Thymus (tissue), 11 donors: ENCODE measurements around the gene BTG1. TPM values are rescaled to one million over a fixed set of nuclear protein-coding genes. Genes with fewer than 3 reads are reported as not detected.

Experiments used
- DNase-seq, 9 donors: peaks; one replicate each; pipeline ENCODE4 v3.0.0-alpha.2; 2013; ENCODE audit warnings: low spot score in 9 of 9, low read depth in 6 of 9, missing footprints in 1 of 9
- H3K27ac ChIP-seq, 2 donors: one replicate each; pipeline ENCODE4 v1.5.1; 2013; ENCODE audit warnings: control low read depth in 1 of 2, low read depth in 1 of 2, low read length in 1 of 2, mild to moderate bottlenecking in 1 of 2, moderate library complexity in 1 of 2
- H3K27me3 ChIP-seq, 2 donors: one replicate each; pipeline ENCODE4 v1.5.1; 2013; ENCODE audit warnings: low read length in 1 of 2; ENCODE audit not compliant: control insufficient read depth in 2 of 2, insufficient read depth in 1 of 2
- H3K36me3 ChIP-seq, 2 donors: one replicate each; pipeline ENCODE4 v1.5.1; 2013; ENCODE audit warnings: low read length in 1 of 2, mild to moderate bottlenecking in 1 of 2, moderate library complexity in 1 of 2; ENCODE audit not compliant: control insufficient read depth in 2 of 2, insufficient read depth in 2 of 2
- H3K4me1 ChIP-seq, 2 donors: one replicate each; pipeline ENCODE4 v1.5.1; 2013; ENCODE audit warnings: low read length in 2 of 2; ENCODE audit not compliant: control insufficient read depth in 2 of 2, insufficient read depth in 2 of 2
- H3K4me3 ChIP-seq, 2 donors: one replicate each; pipeline ENCODE4 v1.5.1; 2013; ENCODE audit warnings: low read length in 2 of 2, control low read depth in 1 of 2, mild to moderate bottlenecking in 1 of 2
- H3K9me3 ChIP-seq, 2 donors: one replicate each; pipeline ENCODE4 v1.5.1; 2013; ENCODE audit warnings: low read length in 1 of 2, mild to moderate bottlenecking in 1 of 2; ENCODE audit not compliant: control insufficient read depth in 2 of 2, insufficient read depth in 1 of 2
- WGBS: extraction: QIAGEN DNeasy Blood & Tissue Kit; methylation state at CpG from one replicate; pipeline ENCODE4 v1.1.7; 2013; 5-methylcytosine and 5-hydroxymethylcytosine counted together
- polyA plus RNA-seq: library from polyadenylated mRNA; stranded (reverse); fragments of 200-250 nt; gene quantifications from one replicate; pipeline ENCODE4 v1.2.3, GENCODE V29; 2013
- total RNA-seq: library from RNA; stranded (reverse); fragments of 120-200 nt; gene quantifications from one replicate; pipeline ENCODE4 v1.2.4, GENCODE V29; 2013
- donor health status: healthy.

Gene BTG1
- total and polyA plus RNA-seq, 2 donors = 38.1 to 313 TPM

DNA sequence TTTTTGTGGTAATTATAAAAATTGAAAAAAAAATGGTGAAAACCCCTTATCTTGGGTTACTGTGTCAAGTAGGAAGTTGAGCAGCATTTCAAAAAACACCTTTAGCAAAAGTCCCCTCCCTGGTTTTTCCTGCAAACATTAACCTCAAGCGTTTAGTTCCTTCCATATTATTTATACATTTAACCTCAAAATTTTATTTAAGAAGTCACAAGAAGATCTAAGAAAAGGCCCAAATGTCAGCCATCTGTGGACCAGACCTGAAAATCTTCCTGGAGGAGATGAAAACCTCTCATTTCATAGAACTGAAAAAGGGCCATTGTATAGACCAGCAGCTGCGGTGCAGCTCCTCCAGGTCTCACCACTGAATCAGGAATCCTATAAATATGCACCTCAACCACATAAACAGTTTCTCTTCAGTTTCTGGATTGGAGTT, 40.4 kb upstream of the BTG1 start:
- peak in 1 of 9 donors; percentile 49 for DNase-seq
- peak overlapping the region in 1 of 2 donors; percentile 81 for H3K27ac ChIP-seq
- H3K27me3 ChIP-seq = no peaks in the 10 kb centered on the region
- no peak overlapping the region for H3K4me3 ChIP-seq
- H3K9me3 ChIP-seq = no peaks in the 10 kb centered on the region
- no peaks in the 10 kb centered on the region for H3K36me3 ChIP-seq
- H3K4me1 ChIP-seq = peaks cover 0 to 25% of the 10 kb centered on the region in 2 donors
- 18% methylated on average over 2 of the region's 2 CpGs for WGBS

DNA sequence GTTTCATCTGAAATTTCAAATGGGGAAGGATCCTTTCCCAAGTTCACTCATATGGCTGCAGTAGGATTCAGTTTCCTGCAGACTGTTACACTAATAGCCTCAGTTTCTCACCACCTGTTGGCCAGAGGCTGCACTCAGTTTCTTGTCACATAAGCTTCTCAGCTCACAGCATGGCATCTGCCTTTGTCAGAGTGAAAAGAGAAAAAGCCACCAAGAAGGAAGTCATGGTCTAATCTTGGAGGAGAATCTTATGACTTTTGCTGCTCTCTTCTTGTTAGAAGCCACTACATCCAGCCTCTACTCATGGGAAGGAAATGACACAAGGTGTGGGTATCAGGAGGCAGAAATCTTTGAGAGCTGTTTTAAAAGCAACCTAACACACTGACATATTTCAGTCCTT, 39.4 kb upstream of the BTG1 start:
- no peak overlapping the region for H3K4me3 ChIP-seq
- peaks cover 0 to 25% of the 10 kb centered on the region in 2 donors for H3K4me1 ChIP-seq
- H3K27ac ChIP-seq = peak overlapping the region; percentile 42 to 81
- DNase-seq = peak; percentile 32 to 86 (median 57)
- no peaks in the 10 kb centered on the region for H3K9me3 ChIP-seq
- no peaks in the 10 kb centered on the region for H3K36me3 ChIP-seq
- H3K27me3 ChIP-seq = no peaks in the 10 kb centered on the region

DNA sequence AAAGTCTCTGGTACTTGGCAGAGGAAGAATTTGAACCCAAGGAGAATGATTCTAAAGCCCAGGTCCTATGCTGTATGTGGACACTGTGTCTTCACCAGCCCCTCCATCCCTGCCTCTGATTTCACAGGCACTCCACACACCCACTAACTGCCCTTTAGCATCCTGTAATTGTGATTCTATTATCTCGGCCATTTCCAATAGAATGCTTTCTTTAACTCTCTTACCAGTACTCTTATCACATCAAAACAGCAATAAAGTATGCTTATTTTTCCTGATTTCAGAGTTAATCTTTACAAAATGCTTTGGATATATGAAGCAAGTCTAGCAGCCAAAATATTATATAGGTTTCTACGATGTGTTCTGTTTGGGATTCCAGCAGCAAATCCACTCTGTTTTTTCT, 37.9 kb upstream of the BTG1 start:
- H3K27ac ChIP-seq = no peak overlapping the region
- no peaks in the 10 kb centered on the region for H3K36me3 ChIP-seq
- no peak for DNase-seq
- H3K27me3 ChIP-seq = no peaks in the 10 kb centered on the region
- 98% methylated on average over 2 of the region's 2 CpGs for WGBS
- peaks cover 0 to 25% of the 10 kb centered on the region in 2 donors for H3K4me1 ChIP-seq
- H3K4me3 ChIP-seq = no peak overlapping the region
- H3K9me3 ChIP-seq = no peaks in the 10 kb centered on the region

DNA sequence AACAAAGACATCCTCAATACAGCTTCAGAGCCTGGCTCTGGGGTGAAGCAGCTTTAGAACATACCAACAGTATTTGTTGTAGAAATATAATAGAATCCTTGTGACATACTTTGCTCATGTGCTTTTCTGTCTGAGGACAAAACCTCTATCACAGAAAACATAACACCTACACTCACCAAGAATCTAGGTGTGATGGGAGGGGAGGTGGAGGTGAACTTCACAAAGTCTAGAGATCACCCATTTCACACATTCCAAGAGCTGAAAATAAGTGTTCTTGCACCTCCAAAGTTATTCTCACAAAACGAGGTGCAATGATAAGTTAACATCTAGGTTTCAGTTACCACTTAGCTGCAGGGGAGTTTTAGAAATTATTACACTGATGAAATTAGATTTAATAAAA, 32.7 kb upstream of the BTG1 start:
- Histone ChIP-seq H3K4me1 (no peaks in the 10 kb centered on the region), H3K27ac (no peak overlapping the region), H3K27me3 (no peaks in the 10 kb centered on the region), H3K4me3 (no peak overlapping the region), H3K9me3 (no peaks in the 10 kb centered on the region), H3K36me3 (no peaks in the 10 kb centered on the region)
- 96% methylated on average over 1 of the region's 1 CpG for whole genome bisulfite sequencing
- no peak for DNase-seq

DNA sequence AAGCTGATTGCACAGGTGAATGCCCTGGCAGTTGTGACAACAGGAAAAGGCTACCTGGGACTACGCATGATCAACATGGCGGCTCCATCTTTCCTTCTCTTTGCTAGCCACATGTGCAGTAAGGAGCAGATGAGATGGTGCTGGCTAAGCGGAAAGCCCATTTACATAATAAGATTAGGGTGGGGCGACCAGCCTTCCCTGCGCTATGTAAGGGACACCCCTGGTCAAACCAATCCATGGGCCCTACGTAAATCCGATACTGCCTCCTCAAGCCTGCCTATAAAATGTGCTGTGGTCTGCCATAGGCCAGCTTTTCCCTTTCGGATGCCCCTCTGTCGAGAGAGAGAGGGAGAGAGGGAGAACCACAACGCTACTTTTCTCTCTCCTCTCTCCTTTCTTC, 31.0 kb upstream of the BTG1 start:
- Histone ChIP-seq H3K36me3 (no peaks in the 10 kb centered on the region), H3K9me3 (no peaks in the 10 kb centered on the region), H3K27me3 (no peaks in the 10 kb centered on the region), H3K4me1 (no peaks in the 10 kb centered on the region), H3K27ac (no peak overlapping the region), H3K4me3 (no peak overlapping the region)
- DNase-seq = no peak
- WGBS = 97% methylated on average over 10 of the region's 10 CpGs

DNA sequence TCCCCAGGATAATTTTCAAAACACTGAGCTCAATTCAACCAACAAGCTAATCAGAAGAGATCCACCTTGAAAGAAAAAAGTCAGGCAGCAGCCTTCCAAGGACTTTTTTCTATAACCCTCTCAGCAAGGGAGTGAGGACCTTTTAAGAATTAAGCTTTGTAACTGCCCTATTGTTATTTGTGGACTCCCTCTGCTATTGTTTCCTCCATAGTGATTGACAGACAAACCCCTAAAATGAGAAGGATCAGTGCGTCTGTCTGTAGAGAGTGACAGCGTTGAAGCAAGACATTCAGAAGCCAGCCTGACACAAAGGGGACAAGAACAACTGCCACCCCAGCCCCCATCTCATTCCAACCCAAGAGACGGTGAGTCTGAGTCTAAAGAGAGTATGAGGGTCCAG, 30.3 kb upstream of the BTG1 start:
- no peak for DNase-seq
- WGBS = 99% methylated on average over 3 of the region's 3 CpGs
- no peak overlapping the region for H3K4me3 ChIP-seq
- H3K9me3 ChIP-seq = no peaks in the 10 kb centered on the region
- H3K27ac ChIP-seq = no peak overlapping the region
- no peaks in the 10 kb centered on the region for H3K4me1 ChIP-seq
- no peaks in the 10 kb centered on the region for H3K36me3 ChIP-seq
- H3K27me3 ChIP-seq = no peaks in the 10 kb centered on the region

DNA sequence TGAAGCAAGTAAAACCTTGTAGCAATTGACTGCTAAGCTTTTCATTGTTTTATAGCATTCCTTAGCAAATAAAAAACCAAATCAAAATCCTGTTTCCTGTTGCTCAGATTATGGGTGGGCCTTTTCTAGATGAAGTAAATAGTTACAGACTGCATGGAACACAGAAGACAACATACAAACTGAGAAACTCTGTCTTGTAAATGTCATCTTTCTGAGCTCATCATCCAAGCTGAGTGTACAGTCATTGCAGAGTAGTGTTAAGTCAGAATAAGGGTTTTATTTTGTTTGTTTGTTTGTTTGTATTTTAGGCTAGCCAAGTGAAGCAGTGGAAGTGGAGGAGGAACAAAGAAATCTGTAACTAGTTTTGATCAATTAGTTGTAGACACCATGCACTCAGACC, 24.4 kb upstream of the BTG1 start:
- no peaks in the 10 kb centered on the region for H3K36me3 ChIP-seq
- DNase-seq = no peak
- H3K4me3 ChIP-seq = no peak overlapping the region
- H3K27ac ChIP-seq = no peak overlapping the region
- H3K27me3 ChIP-seq = no peaks in the 10 kb centered on the region
- no peaks in the 10 kb centered on the region for H3K4me1 ChIP-seq
- H3K9me3 ChIP-seq = no peaks in the 10 kb centered on the region

DNA sequence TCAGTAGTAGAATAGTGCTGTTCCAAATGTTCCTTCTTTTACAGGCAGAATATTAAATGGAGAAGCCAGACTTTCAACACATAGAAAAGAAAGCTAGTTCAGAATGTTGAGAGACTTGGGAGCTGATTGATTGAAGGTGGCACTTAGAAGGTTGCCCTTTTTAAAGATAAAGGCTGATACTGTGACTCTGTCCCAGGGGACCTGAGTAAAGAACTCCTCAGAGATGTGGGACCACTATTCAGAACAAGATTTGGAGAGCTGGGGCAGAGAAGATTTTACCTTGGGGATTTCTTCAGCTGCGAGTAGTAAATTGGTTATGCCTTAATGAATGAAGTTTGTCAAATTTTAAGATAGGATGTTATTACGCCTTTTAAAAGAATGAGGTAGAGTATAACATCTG, 21.4 kb upstream of the BTG1 start:
- Histone ChIP-seq H3K9me3 (no peaks in the 10 kb centered on the region), H3K27ac (no peak overlapping the region), H3K4me1 (no peaks in the 10 kb centered on the region), H3K36me3 (no peaks in the 10 kb centered on the region), H3K27me3 (no peaks in the 10 kb centered on the region), H3K4me3 (no peak overlapping the region)
- 99% methylated on average over 2 of the region's 2 CpGs for WGBS
- DNase-seq = no peak

DNA sequence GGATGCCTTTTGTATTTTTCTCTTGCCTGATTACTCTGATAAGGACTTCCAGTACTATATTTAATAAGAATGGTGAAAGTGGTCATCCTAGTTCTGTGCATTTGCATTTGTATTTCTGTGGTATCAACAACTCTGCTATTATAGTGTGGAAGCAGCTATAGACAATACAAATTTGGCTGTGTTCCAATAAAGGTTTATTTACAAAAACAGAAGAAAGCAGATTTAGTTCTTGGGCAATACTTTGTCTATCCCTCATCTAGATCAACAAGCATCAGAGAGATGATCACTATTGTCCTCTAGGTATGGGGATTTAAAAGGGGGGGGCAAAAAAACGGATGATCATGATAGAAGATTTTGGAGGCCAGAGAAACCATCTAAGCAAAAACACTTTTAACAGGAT, 19.1 kb upstream of the BTG1 start:
- WGBS = 93% methylated on average over 1 of the region's 1 CpG
- Histone ChIP-seq H3K4me3 (no peak overlapping the region), H3K36me3 (no peaks in the 10 kb centered on the region), H3K9me3 (no peaks in the 10 kb centered on the region), H3K27me3 (no peaks in the 10 kb centered on the region), H3K27ac (no peak overlapping the region), H3K4me1 (no peaks in the 10 kb centered on the region)
- no peak for DNase-seq

DNA sequence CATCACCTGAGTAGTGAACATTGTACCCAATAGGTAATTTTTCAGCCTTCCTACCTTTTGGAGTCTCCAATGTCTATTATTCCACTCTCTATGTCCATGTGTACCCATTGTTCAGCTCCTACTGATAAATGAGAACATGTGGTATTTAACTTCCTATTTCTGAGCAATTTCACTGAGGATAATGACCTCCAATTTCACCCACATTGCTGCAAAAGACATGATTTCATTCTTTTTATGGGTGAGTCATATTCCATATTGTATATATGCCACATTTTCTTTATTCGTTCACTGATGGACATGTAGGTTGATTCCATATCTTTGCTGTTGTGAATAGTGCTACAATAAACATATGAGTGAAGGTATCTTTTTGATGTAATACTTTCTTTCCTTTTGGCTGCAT, 16.4 kb upstream of the BTG1 start:
- Histone ChIP-seq H3K27ac (no peak overlapping the region), H3K36me3 (no peaks in the 10 kb centered on the region), H3K27me3 (no peaks in the 10 kb centered on the region), H3K9me3 (no peaks in the 10 kb centered on the region), H3K4me3 (no peak overlapping the region), H3K4me1 (peaks cover 8 to 11% of the 10 kb centered on the region in 2 donors)
- no peak for DNase-seq
- 99% methylated on average over 1 of the region's 1 CpG for WGBS
